H1 (cell line): ENCODE data around the gene MICA.

Source experiments
- ASH2L ChIP-seq: fragments of 200-600, 300-600 bp; sonication (generic); IDR thresholded peaks from one replicate; pipeline ENCODE4 v1.7.1; 2017; ENCODE audit warnings: low read length
- POLR2A ChIP-seq, 2 experiments: IDR thresholded peaks; 1 replicate in 1 of 2; 2 replicates in 1 of 2; pipeline ENCODE4 v1.6.1; 2011; ENCODE audit warnings: low read depth in 2 of 2, low read length in 2 of 2, mild to moderate bottlenecking in 2 of 2; ENCODE audit errors: control extremely low read depth in 1 of 2
- RAD21 ChIP-seq, 2 experiments: IDR thresholded peaks in 1 of 2; conservative IDR thresholded peaks in 1 of 2; 2 replicates each; pipeline ENCODE4 v1.6.1; 2011; ENCODE audit warnings: low read depth in 2 of 2, low read length in 2 of 2, improper control_type of control experiment in 1 of 2, inconsistent platforms in 1 of 2, mild to moderate bottlenecking in 1 of 2, moderate library complexity in 1 of 2
- TF ChIP-seq, protein P1 (sequence below), 3 experiments: IDR thresholded peaks; 1 replicate in 2 of 3; 2 replicates in 1 of 3; pipeline versions ENCODE4 v1.5.1 to v1.6.1; 2011; ENCODE audit warnings: low read length in 3 of 3, mild to moderate bottlenecking in 3 of 3, inconsistent platforms in 2 of 3, low read depth in 1 of 3, moderate library complexity in 1 of 3; ENCODE audit not compliant: insufficient read depth in 1 of 3; ENCODE audit errors: control extremely low read depth in 1 of 3

DNA sequence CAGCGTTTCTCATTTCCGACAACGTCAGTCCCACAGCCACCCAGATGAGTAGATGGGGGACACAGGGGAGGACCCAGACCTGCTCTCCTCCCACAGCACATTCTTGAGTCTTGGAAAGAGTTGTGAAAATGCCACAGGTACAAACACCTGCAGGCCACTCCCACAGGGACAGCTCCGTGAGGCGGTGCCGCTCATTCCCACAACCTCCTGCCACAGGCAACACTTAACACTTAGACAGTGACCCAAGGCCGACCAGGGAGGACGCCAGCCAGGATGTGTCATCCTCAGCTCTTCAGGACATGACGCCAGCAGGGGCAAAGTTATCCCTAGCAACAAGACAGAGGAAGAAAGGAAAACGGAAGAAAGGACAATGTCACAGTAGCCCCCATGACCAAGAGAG is 23.5 kb upstream of the MICA start:
- TF ChIP-seq RAD21 (IDR thresholded peaks at IDR 0.05 in 1 of 2, conservative IDR thresholded peaks at IDR 0.05 in 1 of 2; ENCODE audit: low read depth in 2 of 2, low read length in 2 of 2) (no peak), POLR2A (IDR thresholded peaks at IDR 0.05; ENCODE audit: control extremely low read depth in 1 of 2, low read depth in 2 of 2, low read length in 2 of 2) (no peak), ASH2L (no peak)
- TF ChIP-seq, protein P1, sequence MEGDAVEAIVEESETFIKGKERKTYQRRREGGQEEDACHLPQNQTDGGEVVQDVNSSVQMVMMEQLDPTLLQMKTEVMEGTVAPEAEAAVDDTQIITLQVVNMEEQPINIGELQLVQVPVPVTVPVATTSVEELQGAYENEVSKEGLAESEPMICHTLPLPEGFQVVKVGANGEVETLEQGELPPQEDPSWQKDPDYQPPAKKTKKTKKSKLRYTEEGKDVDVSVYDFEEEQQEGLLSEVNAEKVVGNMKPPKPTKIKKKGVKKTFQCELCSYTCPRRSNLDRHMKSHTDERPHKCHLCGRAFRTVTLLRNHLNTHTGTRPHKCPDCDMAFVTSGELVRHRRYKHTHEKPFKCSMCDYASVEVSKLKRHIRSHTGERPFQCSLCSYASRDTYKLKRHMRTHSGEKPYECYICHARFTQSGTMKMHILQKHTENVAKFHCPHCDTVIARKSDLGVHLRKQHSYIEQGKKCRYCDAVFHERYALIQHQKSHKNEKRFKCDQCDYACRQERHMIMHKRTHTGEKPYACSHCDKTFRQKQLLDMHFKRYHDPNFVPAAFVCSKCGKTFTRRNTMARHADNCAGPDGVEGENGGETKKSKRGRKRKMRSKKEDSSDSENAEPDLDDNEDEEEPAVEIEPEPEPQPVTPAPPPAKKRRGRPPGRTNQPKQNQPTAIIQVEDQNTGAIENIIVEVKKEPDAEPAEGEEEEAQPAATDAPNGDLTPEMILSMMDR (IDR thresholded peaks at IDR 0.05; ENCODE audit: control extremely low read depth in 1 of 3, insufficient read depth in 1 of 3, low read depth in 1 of 3, low read length in 3 of 3): no peak
